22Rv1 (cell line): ENCODE data around the gene PCYT1A.

Source experiments
- H3K27ac ChIP-seq: fragments of 450-650 bp; 2 replicates; pipeline ENCODE4 v1.5.1; 2017
- ZFX ChIP-seq: fragments of 450-650 bp; IDR thresholded peaks from 2 replicates; pipeline ENCODE4 v1.6.1; 2017; ENCODE audit warnings: antibody characterized with exemption, borderline replicate concordance
- TF ChIP-seq, protein P1 (sequence below): fragments of 450-650 bp; IDR thresholded peaks from 2 replicates; pipeline ENCODE4 v1.5.1; 2017; ENCODE audit warnings: mild to moderate bottlenecking

Gene PCYT1A

GRCh38 chr3:196222876-196223595 lies 64.5 kb downstream of the PCYT1A start:
- H3K27ac ChIP-seq, result no peak overlapping the region
- TF ChIP-seq, protein P1, sequence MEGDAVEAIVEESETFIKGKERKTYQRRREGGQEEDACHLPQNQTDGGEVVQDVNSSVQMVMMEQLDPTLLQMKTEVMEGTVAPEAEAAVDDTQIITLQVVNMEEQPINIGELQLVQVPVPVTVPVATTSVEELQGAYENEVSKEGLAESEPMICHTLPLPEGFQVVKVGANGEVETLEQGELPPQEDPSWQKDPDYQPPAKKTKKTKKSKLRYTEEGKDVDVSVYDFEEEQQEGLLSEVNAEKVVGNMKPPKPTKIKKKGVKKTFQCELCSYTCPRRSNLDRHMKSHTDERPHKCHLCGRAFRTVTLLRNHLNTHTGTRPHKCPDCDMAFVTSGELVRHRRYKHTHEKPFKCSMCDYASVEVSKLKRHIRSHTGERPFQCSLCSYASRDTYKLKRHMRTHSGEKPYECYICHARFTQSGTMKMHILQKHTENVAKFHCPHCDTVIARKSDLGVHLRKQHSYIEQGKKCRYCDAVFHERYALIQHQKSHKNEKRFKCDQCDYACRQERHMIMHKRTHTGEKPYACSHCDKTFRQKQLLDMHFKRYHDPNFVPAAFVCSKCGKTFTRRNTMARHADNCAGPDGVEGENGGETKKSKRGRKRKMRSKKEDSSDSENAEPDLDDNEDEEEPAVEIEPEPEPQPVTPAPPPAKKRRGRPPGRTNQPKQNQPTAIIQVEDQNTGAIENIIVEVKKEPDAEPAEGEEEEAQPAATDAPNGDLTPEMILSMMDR, result no peak
- TF ChIP-seq ZFX, result no peak

DNA sequence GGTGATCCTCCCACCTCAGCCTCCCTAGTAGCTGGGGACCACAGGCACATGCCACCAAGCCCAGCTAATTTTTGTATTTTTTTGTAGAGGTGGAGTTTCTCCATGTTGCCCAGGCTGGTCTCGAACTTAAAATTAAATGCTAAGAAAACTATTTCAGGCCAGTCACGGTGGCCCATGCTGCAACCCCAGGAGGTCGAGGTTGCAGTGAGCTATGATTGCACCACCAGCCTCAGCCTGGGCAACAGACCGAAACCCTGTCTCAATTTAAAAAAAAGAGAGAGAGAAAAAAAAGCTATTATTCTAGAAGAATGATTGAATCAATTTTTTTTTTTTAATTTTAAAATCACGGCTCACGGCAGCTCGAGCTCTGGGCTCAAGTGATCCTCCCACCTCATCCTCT lies 66.5 kb downstream of the PCYT1A start:
- TF ChIP-seq, protein P1, result no peak
- TF ChIP-seq ZFX, result no peak
- H3K27ac ChIP-seq, result no peak overlapping the region

DNA sequence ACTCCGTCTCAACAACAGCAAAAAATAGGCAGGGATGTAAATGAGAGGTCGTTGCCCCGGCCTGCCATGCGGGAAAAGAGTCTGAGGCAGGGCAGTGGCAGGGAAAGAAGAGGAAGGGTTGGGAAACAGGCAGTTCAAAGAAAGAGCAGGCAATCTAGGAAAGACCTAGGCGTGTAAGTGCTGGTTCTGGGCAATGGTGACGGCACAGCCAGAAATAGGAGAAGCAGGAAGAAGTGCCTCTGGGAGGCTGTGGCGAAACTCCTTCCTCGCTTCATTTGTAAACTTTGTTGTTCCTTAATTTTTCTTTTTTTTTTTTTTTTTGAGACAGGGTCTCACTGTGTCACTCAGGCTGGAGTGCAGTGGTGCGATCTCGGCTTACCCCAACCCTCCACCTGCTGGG lies 66.9 kb downstream of the PCYT1A start:
- no peak for TF ChIP-seq ZFX
- TF ChIP-seq, protein P1, result no peak
- H3K27ac ChIP-seq, result no peak overlapping the region

DNA sequence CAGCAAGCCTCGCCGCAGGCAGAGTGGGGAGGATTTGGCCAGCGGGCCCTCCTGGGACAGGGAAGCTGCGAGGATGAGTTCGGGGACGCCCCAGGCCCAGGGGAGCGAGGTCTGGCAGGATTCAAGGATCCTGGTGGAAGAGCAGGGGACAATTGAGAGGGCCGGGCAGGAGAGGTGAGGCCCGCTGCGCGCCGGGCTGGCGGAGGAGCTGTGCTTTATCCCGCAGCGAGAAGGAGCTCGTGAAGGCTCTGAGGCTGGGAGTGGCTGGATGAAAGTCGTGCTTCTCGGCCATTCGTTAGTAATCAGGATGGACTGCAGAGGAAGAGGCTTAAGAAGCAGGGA lies 67.6 kb downstream of the PCYT1A start:
- no peak overlapping the region for H3K27ac ChIP-seq
- TF ChIP-seq, protein P1, result no peak

DNA sequence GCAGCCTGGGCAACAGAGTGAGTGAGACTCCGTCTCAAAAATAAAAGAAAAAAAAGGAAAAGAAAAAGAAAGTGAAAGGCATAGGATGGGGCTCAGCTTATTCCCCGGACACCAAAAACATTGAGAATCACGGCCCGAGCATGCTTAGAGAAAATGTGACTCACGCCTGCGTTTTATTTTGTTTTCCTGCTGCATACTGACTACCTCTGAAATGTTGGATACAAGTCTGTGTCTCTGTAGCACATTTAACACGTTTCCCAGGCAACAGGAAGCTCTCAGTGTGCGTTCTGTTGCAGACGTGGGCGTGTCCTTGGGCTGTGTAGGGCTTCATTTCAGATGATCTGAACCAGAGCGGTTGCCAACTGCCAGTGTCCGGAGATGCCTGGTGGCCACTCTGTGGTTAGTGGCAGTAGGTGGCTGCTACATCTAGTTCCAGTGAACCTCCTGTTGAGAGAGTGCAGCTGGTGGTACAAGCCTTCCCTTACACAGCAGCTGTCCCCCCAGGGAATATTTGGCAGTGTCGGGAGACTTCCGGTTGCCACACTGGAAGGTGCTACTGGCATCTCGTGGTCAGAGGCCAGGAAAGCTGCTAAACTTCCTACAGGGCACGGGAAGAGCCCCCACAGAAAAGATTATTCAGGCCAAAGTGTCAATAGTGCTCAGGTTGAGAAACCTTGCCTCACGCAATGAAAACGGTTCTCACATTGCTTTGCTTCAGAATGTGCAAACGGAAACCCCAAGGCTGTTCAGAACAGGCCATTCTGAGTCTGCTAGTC lies 68.1 kb downstream of the PCYT1A start:
- TF ChIP-seq ZFX, result no peak
- TF ChIP-seq, protein P1, result no peak
- no peak overlapping the region for H3K27ac ChIP-seq

GRCh38 chr3:196218155-196218712 lies 69.3 kb downstream of the PCYT1A start:
- no peak overlapping the region for H3K27ac ChIP-seq
- TF ChIP-seq ZFX, result no peak
- TF ChIP-seq, protein P1, result no peak
